ENCODE results near the gene GSE1.

GSE1 gene

DNA sequence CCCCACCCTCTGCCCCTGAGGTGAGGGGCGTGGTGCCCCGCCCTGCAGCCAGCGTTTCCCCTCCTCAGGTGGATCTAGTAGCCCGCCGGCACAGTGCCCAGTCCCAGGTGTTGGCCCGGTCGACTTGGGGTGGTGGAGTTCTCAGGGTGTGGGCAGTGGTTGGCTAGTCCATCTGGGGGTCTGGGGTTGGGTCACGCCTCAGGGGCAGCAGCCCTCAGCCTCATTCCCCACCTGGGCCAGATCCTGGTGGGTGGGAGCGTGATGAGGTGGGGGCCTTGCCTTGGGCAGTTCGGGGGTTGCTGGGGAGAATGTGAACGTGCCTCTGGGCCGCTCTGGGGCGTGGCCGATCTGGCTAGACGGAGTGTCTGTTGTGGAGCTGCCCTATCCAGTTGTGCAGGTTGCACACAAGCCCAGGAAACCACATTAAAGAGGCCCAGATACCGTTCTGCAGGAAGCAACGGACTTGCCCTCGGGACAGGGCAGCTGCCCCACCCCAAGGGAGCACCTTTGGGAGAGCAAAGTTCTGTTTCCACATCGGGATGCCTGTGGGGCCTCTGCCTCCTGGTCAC lies 32.0 kb downstream of the GSE1 start:
- no peak for DNase-seq (ENCODE audit: low spot score)

DNA sequence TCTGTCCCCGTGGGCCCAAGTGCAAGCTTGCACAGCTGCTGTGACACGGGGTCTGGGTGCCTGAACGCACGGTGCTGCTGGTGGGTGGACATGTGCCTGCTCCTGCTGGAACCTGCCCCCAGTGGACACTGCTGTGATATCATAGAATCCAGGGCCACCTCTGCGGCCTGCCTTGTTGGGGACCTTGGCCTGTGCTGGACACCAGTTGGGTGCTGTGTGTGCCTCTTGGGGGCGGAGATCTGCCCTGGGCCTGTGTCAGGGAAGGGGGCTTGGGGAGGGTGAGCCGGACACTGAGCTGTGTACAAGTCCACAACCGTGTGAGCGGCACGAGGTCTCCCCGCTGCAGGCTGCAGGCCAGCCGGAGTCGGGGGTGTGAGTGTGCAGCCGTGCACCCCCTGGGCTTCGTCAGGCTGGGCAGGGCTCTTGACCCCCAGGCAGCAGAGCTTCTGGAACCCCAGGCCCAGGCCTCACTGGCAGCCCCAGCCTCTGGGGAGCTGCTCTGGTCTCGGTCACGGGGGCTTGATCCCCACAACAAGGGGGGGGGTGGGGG lies 33.3 kb downstream of the GSE1 start:
- DNase-seq (ENCODE audit: low spot score): no peak

DNA sequence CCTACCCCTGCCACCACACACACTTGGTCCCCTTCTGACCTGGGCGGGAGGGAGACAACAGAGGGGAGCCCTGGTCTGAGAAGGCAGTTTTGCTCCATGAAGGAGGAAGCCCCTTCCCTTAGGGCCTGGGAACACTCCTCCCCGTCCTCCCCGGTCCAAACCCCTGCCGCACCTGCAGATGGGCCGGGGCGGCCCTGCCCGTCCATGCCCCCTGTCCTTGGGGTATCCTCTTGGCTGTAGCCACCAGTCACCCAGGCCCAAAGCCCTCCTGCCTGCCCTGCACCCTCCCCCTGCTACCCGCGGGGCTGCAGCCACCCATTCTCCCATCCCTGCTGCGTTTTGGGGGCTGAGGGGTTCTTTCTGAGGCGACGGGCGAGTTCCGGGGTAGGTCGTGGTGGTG lies 33.9 kb downstream of the GSE1 start:
- no peak for DNase-seq (ENCODE audit: low spot score)

DNA sequence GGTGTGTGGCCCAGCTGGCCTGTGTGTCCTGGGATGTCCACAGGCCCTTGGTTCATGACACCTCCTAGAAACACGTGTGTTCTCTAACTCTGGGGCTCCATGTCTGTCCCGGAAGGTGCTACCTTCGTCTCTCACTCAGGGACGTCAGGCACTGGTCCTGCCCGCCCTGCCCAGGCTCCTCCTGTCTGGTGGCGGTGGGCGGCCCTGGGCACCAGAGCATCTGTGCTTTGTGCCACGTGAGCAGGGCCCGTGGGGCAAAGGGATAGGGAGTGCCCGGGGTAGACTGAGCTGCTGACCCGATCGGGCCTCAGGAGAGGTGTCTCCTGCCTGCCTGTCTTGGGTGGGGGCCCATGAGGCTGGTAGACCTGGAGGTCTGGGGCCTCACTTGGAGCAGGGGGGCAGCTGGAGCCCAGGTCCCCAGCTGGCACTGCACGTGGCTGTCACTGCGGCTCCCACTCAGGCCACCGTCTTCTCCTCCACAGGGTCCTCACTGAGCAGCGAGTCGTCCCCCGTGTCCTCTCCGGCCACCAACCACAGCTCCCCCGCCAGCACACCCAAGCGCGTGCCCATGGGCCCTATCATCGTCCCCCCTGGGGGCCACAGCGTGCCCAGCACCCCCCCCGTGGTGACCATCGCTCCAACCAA lies 35.1 kb downstream of the GSE1 start:
- DNase-seq (ENCODE audit: low spot score): no peak

DNA sequence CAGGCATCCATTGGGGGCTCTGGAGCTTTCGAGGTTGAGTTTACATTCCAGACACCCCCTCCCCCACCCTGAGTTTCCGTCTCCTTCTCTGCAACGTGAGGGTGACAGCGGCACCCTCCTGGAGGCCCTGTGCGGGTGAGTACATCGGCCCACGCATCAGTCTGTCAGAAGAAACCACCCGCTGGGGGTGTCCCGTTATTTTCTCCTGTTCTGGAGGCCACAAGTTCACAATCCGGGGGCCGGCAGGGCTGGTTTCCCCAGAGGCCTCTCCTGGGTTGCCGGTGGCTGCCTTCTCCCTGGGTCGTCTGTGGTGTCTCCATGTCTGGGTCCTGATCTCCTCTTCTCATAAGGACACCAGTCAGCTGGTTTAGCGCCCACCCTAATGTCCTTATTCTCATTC lies 35.7 kb downstream of the GSE1 start:
- peak; percentile 44 for DNase-seq (ENCODE audit: low spot score)

DNA sequence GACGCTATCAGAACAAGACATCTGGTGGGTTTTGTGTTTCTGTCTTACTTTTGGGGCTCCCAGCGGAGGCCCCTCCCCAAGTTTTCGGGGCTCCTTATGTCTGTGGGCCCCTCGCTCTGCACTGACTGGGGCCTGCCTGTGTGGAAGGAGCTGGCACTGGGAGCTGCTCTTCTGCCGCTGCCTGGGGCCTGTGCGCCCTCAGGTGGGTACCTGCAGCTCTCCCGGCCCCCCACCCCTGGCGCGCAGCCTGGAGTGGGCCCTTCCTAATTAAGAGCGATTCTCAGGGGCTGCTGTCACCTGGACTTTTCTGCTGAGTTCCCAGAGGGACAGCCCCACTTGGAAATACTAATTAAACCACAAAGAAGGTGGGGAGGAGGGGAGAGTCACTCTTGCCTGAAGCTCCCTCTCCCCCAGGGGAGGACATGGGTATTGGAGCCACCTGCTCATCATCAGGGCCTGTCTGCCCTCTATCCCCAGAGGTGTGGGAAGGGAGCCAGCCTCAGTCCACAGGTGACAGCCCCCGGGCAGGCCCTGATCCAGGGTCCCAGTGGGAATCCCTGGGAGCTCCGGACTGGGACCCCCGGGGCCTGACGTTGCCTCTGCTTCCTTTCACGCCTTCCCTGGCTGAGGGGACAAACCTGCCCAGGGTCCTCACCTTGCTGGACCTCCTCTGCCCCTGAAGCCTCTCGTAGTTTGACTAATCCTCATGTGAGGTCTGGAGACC lies 36.5 kb downstream of the GSE1 start:
- peak; percentile 62 for DNase-seq (ENCODE audit: low spot score)

DNA sequence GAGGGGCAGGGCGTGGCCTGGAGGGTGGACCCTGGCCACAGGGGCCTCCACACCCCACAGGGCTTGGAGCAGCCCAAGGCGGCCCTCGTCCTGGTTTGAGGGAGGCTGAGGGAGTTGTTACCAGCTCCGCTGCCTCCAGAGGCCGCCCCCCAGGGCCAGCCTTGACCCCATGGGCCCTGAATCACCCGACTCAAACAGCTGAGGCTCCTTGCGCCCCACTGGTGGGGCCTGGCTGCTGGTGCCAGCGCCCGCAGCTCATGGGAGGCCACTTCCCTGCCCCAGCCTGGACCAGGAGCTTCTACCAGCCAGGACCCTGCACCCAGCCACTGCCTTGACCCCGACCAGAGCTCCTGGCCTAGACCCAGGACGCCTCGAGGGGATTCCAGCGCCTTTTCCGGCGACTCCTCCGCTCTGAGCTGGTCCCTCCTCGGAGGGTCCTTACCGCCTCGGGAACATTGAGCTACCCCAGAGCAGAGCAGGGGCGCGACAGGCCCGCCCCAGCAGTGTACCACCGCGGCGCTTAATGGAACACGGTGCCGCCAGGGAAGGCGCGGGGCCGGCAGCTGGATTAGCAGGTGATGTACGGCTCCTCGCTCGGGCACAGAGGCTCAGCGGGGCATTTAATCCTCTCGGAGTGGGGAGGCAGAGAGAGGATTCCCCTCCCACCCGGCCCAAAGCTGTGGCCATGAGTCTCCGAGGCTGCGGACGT lies 37.2 kb downstream of the GSE1 start:
- DNase-seq (ENCODE audit: low spot score): peak; percentile 74

DNA sequence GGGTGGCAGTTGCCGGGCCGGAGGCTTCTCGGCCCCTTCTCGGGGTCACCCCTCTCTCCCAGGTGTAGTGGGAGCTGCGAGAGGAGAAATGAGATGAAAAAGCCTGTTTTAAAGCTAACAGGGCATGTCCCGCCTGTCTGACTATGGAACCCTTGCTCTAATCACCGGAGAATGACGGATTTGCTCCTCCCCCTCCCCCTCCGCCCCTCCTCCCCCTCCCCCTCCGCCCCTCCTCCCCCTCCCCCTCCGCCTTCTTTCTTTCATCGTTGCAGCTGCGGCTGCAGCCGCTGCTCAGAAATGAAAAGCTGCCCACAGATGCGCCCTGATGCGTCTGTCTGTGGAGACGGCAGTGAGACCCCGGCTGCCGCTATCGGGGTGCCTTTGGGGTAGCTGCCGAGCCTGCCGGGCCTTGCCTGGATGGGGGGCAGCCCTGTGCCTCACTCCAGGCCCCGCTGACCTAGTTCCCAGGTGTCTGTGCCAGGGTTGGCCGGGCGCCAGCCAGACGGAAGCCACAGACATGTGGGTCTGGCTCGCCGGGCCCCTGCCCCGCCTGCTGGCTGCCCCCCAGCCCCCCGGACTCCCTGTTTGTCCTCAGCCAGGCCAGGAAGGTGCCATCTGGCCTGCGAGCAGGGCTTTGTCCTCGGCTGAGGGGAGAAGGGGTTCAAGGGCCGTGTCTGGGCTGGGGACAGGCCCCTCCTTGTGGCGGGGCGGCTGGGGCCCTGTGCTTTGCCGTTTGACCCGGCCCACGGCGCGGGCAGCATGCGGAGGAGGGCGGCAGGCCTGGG lies 37.9 kb downstream of the GSE1 start:
- peak; percentile 75 for DNase-seq (ENCODE audit: low spot score)

DNA sequence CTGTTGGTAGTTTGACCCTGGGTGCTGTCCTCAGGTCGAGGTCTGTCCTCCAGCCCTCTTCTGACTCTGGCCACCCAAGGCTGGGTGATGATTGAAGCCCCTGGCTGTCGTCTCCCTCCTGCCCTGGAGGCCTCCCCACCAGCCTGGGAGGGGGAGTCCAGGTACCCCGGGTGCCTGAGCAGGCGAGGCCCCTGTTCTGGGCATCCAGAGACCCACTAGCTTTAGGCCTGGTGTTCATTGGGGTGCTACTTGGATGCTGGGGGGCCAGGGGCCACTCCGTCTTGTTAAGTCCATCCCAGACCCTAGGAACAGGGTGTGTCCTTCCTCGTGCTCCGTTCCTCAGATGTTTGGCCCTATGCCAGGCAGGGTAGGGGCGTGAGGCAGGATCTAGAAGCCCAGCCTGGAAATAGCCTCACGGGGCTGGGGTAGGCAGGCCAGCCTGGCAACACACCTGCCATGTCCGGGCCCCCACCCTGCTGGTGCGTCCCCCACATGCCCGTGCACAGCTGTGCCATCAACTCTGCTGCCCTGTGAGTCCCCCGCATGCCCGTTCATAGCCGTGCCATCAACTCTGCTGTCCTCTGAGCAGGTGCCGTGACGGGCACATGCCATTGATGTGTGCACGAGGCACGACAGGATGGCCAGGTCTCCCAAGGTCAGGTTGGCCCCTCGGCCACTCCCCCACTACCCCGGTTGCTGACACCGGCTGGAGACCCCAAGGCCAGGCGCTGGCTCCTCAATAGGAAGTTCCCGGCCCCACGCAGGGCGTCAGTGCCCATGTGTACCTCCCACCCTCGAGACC lies 38.7 kb downstream of the GSE1 start:
- DNase-seq (ENCODE audit: low spot score): peak; percentile 63

DNA sequence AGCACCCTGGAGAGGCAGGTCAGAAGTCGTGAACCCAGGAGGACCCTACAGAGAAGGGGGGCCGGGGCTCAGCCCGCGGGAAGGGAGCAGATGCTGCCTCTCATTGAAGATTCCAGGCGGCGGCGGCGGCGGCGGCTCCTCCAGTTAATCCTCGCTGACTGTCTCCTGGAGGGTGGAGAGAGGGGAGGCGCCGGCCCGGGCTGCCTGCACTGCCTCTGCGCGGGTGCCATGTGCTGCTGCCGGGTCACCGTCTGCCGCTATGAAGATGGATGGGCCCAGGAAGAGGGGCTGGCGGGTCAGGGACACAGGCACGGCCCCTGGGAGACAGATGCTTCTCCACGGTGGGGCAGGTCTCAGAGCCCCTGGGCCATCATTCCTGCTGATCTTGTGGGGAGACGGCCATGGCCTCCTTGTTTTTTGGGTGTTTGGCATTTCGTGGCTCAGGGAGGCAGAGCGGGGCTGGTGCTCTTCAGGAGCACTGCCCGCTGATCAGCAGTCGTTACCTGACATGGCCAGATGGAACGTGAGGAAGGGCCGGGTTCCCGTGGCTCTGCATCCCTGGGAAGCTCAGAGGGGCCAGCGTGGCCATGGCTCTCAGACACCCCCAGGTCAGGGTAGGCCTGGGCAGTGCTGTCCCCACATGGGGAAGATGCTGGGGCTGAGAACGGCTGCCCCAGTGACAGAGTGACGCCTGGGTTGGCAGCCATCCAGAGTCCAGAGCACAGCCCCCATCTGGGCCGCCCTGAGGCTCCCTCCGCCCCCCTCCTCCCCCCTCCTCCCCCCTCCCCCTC lies 39.5 kb downstream of the GSE1 start:
- peak; percentile 90 for DNase-seq (ENCODE audit: low spot score)

DNA sequence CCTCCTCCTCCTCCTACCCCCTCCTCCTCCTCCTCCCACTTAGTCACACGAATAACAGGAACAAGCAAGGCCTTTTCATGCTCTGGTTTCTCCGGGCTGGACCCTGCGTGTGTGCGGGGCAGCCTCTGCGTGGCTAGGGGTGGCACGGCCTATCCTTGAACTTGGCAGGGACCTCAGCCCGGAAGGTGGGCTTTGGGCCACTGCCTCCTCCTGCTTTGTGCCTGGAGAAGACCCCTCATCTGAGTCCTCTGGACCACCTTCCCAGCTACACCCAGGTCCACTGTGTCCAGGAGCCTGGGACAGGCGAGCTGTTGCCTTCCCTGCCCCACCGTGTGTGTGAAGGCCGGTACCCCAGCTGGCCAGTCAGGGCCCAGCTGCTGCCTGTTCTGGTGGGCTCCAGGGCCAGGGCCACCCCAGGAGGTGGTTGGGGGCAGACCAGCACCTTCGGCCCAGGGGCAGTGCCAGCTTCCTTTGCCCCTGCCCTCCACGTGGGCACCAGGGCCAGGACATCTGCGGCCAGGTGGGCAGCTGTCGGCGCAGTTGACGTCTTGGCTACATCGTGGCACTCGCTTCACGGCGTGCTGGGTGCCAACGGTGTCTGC lies 40.3 kb downstream of the GSE1 start:
- DNase-seq (ENCODE audit: low spot score): no peak

DNA sequence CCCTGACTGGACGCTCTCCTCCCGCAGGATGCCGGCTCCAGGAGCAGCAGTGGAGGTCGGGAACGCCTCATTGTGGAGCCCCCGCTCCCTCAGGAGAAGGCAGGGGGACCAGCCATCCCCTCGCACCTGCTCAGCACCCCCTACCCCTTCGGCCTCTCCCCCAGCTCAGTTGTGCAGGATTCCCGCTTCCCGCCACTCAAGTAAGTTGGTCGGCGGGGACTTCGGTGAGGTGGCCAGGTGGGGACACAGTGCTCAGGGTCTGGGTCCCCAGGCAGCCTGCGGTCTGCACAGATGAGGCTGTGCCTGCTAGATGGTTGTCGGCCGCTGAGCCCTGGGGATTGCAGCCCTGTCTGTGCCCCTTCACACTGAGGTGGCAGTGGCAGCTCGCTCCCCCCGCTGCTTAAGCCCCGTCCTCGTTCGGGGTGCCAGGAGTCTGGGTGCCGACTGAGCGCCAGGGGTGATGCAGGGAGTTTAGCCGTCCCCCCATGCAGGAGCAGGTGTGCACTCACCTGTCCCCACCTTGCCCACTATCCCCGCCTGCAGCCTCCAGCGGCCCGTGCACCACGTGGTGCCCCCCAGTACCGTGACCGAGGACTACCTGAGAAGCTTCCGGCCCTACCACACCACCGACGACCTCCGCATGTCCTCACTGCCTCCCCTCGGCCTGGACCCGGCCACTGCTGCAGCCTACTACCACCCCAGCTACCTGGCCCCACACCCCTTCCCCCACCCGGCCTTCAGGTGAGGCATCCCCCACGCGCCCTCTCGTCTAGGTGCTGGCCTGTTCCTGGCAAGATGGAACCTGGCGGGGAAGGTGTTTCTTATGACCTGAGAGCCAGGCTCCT lies 41.4 kb downstream of the GSE1 start:
- DNase-seq (ENCODE audit: low spot score): no peak

DNA sequence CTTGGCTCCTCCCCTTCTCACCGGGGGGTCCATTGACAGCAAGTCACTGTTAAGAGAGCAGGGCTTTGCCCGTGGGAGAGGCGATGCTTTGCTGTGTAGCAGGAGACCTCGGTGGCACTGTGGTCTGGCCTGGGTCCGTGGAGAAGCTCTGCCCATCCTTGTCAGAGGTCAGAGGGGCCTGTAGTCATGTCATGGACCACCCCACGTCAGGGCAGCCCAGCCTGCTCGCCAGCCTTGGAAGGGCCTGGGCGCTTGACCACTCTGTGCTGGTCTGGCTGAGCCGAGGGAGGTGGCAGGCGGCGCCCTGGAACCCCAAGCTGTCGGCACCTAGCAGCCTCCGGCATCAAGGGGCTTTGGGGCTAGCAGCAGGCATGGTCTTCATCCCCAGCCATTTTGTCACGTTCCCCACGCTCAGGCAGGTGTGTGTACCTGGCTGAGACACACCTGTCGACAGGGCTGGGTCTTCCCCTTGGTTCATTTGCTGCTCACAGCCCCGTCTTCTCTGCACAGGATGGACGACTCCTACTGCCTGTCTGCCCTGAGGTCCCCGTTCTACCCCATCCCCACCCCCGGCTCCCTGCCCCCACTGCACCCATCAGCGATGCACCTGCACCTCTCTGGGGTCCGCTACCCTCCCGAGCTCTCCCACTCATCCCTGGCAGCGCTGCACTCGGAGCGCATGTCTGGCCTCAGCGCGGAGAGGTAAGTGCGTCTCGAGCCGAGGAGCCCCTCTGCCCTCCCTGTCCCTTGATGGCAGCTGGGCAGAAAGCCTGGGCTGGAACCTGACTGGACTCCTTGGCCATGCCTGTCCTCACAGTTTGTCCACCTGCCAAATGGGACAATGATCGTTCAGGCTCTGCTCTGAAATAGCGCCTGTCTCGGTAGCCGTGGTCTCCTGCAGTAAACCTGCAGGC lies 42.4 kb downstream of the GSE1 start:
- DNase-seq (ENCODE audit: low spot score): no peak

DNA sequence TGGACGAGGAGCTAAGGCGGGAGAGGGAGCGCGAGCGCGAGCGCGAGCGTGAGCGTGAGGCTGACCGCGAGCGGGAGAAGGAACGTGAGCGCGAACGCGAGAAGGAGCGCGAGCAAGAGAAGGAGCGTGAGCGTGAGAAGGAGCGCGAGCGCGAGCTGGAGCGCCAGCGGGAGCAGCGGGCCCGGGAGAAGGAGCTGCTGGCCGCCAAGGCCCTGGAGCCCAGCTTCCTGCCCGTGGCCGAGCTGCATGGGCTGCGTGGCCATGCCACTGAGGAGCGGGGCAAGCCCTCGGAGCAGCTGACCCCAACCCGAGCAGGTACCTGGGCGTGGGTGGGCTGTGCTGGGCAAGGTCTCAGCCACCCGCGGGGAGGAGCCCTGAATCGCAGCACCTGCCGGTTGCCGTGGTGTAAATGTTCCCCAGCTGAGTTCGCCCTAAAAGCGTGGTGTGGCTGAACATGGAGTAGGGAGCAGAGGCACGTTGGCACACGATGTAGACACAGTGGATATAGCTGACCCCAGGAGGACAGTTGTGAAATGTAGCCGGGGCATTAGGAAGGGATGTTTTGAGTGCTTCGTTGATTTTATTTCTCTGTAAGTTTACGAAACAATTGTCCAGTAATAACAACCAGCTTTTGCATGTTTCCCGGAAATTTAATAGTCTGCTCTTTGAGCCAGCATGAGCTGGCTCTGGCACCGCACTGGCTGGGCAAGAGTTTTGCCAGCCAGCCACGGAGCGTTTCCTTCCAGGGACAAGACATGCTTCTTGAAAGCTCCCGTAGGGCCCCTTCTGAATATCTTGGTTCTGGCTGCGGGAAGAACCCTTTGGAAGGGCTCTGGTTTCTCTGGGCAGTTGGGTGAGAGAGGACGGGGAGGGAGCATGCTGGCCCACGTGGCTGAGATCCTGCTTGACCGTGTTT lies 43.5 kb downstream of the GSE1 start:
- no peak for DNase-seq (ENCODE audit: low spot score)

DNA sequence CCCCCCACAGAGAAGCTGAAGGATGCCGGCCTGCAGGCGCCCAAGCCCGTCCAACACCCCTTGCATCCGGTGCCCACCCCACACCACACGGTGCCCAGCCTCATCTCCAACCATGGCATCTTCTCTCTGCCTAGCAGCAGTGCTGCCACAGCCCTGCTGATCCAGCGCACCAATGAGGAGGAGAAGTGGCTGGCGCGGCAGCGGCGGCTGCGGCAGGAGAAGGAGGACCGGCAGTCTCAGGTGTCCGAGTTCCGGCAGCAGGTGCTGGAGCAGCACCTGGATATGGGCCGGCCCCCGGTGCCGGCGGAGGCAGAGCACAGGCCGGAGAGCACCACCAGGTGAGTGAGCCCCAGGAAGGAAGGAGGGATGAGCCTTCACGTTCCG lies 44.1 kb downstream of the GSE1 start:
- no peak for DNase-seq (ENCODE audit: low spot score)

DNA sequence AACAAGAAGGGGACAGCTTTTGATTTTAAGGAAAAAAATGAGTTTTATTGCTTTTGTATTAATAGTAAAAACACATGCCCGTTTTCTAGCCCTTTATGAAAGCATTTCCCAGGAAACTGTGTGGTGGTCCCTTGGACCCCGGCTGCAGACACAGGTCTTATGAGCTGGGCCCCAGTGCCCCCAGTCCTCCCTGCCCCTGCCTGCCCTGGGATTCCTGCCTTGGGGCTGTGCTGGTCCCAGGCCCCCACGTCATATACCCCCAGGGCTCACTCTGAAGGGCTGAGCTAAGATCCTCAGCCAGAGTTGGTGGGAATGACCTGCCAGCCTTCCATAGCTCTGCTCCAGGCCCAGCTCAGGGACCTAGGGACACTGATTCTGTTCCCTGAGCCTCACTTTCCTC lies 44.9 kb downstream of the GSE1 start:
- no peak for DNase-seq (ENCODE audit: low spot score)

All from SK-N-DZ (cell line).